Neural progenitor cell (in vitro differentiated cells): ENCODE results near the gene MYO18B.

Experiments
- CTCF ChIP-seq: fragments of 200-600 bp; sonication (generic); IDR thresholded peaks from 2 replicates; pipeline ENCODE4 v1.5.1; 2017; ENCODE audit warnings: antibody characterized with exemption, mild to moderate bottlenecking
- EZH2 ChIP-seq: fragments of 200-600 bp; sonication (generic); IDR thresholded peaks from 2 replicates; pipeline ENCODE4 v1.6.1; 2017; ENCODE audit warnings: antibody characterized with exemption, mild to moderate bottlenecking, moderate library complexity

- no peak for TF ChIP-seq CTCF
- no peak for TF ChIP-seq EZH2
These were observed 35.4 kb downstream of the MYO18B start for GRCh38 chr22:25777411-25777810.
